Measurements from ENCODE around the gene SLC44A3.

Gene SLC44A3

GRCh38 chr1:94865360-94865759 is 45.2 kb downstream of the SLC44A3 start:
- in situ Hi-C loops (cut with HindIII; ENCODE audit: low sequenced_read_pairs), result loop anchor here (25.0 kb wide), 1 partner anchor 172 kb away; no protein-coding TSS in a partner anchor

GRCh38 chr1:94866164-94866807 is 46.1 kb downstream of the SLC44A3 start:
- in situ Hi-C loops (cut with HindIII; ENCODE audit: low sequenced_read_pairs), result loop anchor here (25.0 kb wide), 1 partner anchor 171 kb away; no protein-coding TSS in a partner anchor

GRCh38 chr1:94871031-94871430 is 50.9 kb downstream of the SLC44A3 start:
- in situ Hi-C loops (cut with HindIII; ENCODE audit: low sequenced_read_pairs), result loop anchor here (25.0 kb wide), 1 partner anchor 166 kb away; no protein-coding TSS in a partner anchor

- in situ Hi-C loops (cut with HindIII; ENCODE audit: low sequenced_read_pairs), result loop anchor here (25.0 kb wide), 1 partner anchor 164 kb away; no protein-coding TSS in a partner anchor
These were observed 52.8 kb downstream of the SLC44A3 start for GRCh38 chr1:94872771-94873495.

GRCh38 chr1:94873520-94874351 is 53.6 kb downstream of the SLC44A3 start:
- in situ Hi-C loops (cut with HindIII; ENCODE audit: low sequenced_read_pairs), result loop anchor here (25.0 kb wide), 1 partner anchor 164 kb away; no protein-coding TSS in a partner anchor

GRCh38 chr1:94874423-94874822 is 54.3 kb downstream of the SLC44A3 start:
- in situ Hi-C loops (cut with HindIII; ENCODE audit: low sequenced_read_pairs), result loop anchor here (25.0 kb wide), 1 partner anchor 163 kb away; no protein-coding TSS in a partner anchor

- in situ Hi-C loops (cut with HindIII; ENCODE audit: low sequenced_read_pairs), result no loop called here
These were observed 55.6 kb downstream of the SLC44A3 start for GRCh38 chr1:94875794-94876193.

- in situ Hi-C loops (cut with HindIII; ENCODE audit: low sequenced_read_pairs), result no loop called here
These were observed 56.2 kb downstream of the SLC44A3 start for GRCh38 chr1:94876362-94876761.

GRCh38 chr1:94878329-94878728 is 58.2 kb downstream of the SLC44A3 start:
- in situ Hi-C loops (cut with HindIII; ENCODE audit: low sequenced_read_pairs), result no loop called here

- in situ Hi-C loops (cut with HindIII; ENCODE audit: low sequenced_read_pairs), result no loop called here
These were observed 63.5 kb downstream of the SLC44A3 start for GRCh38 chr1:94883691-94884090.

GRCh38 chr1:94884106-94884505 is 63.9 kb downstream of the SLC44A3 start:
- in situ Hi-C loops (cut with HindIII; ENCODE audit: low sequenced_read_pairs), result no loop called here

- in situ Hi-C loops (cut with HindIII; ENCODE audit: low sequenced_read_pairs), result no loop called here
These were observed 64.3 kb downstream of the SLC44A3 start for GRCh38 chr1:94884507-94884906.

- in situ Hi-C loops (cut with HindIII; ENCODE audit: low sequenced_read_pairs), result no loop called here
These were observed 66.2 kb downstream of the SLC44A3 start for GRCh38 chr1:94886361-94886760.

- in situ Hi-C loops (cut with HindIII; ENCODE audit: low sequenced_read_pairs), result no loop called here
These were observed 66.9 kb downstream of the SLC44A3 start for GRCh38 chr1:94887106-94887505.

- in situ Hi-C loops (cut with HindIII; ENCODE audit: low sequenced_read_pairs), result no loop called here
These were observed 67.5 kb downstream of the SLC44A3 start for GRCh38 chr1:94887603-94888171.

GRCh38 chr1:94888201-94888600 is 68.0 kb downstream of the SLC44A3 start:
- in situ Hi-C loops (cut with HindIII; ENCODE audit: low sequenced_read_pairs), result no loop called here

- in situ Hi-C loops (cut with HindIII; ENCODE audit: low sequenced_read_pairs), result no loop called here
These were observed 72.6 kb downstream of the SLC44A3 start for GRCh38 chr1:94892604-94893254.

GRCh38 chr1:94894630-94895029 is 74.5 kb downstream of the SLC44A3 start:
- in situ Hi-C loops (cut with HindIII; ENCODE audit: low sequenced_read_pairs), result no loop called here

GRCh38 chr1:94895518-94895917 is 75.4 kb downstream of the SLC44A3 start:
- in situ Hi-C loops (cut with HindIII; ENCODE audit: low sequenced_read_pairs), result no loop called here

Data from endothelial cell of hepatic sinusoid (primary cell).